AG04449 (cell line): Measurements from ENCODE around the gene CPB2.

ENCODE experiments used
- CTCF ChIA-PET: fragments of 350-600 bp; formaldehyde crosslinking; extraction: SDS; loops from one replicate; lab custom pipeline; 2021; ENCODE audit warnings: antibody characterized with exemption; lab: Yijun Ruan, JAX
- POLR2A ChIA-PET: fragments of 400-600, 350-600 bp; formaldehyde crosslinking; extraction: SDS; loops from one replicate; lab custom pipeline; 2020; ENCODE audit warnings: antibody characterized with exemption, inconsistent platforms; lab: Yijun Ruan, JAX
- DNase-seq: peaks from one replicate; pipeline ENCODE4 v3.0.0-alpha.2; 2010; ENCODE audit warnings: low read depth, low spot score
- H3K4me3 ChIP-seq: 2 replicates; pipeline ENCODE4 v1.5.1; 2011; ENCODE audit warnings: low read depth, mild to moderate bottlenecking, control low read depth, low read length
- CTCF ChIP-seq: IDR thresholded peaks from one replicate; pipeline ENCODE4 v1.5.1; 2011; ENCODE audit warnings: mild to moderate bottlenecking, moderate library complexity, low read length, control low read depth, inconsistent platforms; ENCODE audit not compliant: insufficient read depth; ENCODE audit errors: missing control alignments

The CPB2 gene

GRCh38 chr13:46031581-46032263 is 73.1 kb downstream of the CPB2 start:
- ChIA-PET CTCF (interaction anchor here (0.7 to 0.9 kb wide), 3 partner anchors 10 to 95 kb away, joined by 3 read pairs; no protein-coding TSS in a partner anchor), POLR2A (no interaction called here)
- no peak for DNase-seq
- TF ChIP-seq CTCF = no peak
- no peak overlapping the region for H3K4me3 ChIP-seq

- H3K4me3 ChIP-seq = no peak overlapping the region
- POLR2A ChIA-PET = no interaction called here
- no peak for DNase-seq
- CTCF ChIA-PET = no interaction called here
- no peak for TF ChIP-seq CTCF
Measured at GRCh38 chr13:46025157-46025556, 79.7 kb downstream of the CPB2 start.

- H3K4me3 ChIP-seq = no peak overlapping the region
- CTCF ChIA-PET = interaction anchor here (0.9 kb wide), 1 partner anchor 13 kb away, joined by 3 read pairs; no protein-coding TSS in a partner anchor
- no peak for DNase-seq
Measured at GRCh38 chr13:46022481-46022880, 82.4 kb downstream of the CPB2 start.

GRCh38 chr13:46016216-46016615 is 88.6 kb downstream of the CPB2 start:
- H3K4me3 ChIP-seq = no peak overlapping the region
- POLR2A ChIA-PET = no interaction called here
- no peak for DNase-seq
- CTCF ChIA-PET = no interaction called here
- TF ChIP-seq CTCF = no peak

More at GRCh38 chr13:46022481-46022880, 82.4 kb downstream of the CPB2 start:
- TF ChIP-seq CTCF = no peak
- POLR2A ChIA-PET = no interaction called here

- POLR2A ChIA-PET = no interaction called here
- no peak for DNase-seq
- no peak overlapping the region for H3K4me3 ChIP-seq
- CTCF ChIA-PET = interaction anchor here (1.0 kb wide), 1 partner anchor 9 kb away, joined by 3 read pairs; no protein-coding TSS in a partner anchor
- TF ChIP-seq CTCF = no peak
Measured at GRCh38 chr13:46015366-46015765, 89.5 kb downstream of the CPB2 start.

GRCh38 chr13:46012404-46012803 is 92.4 kb downstream of the CPB2 start:
- ChIA-PET POLR2A (no interaction called here), CTCF (interaction anchor here (1.8 kb wide), 1 partner anchor 114 kb away, joined by 4 read pairs; no protein-coding TSS in a partner anchor)
- no peak for DNase-seq
- no peak for TF ChIP-seq CTCF
- H3K4me3 ChIP-seq = no peak overlapping the region
